Colonic mucosa (tissue), 4 donors: ENCODE data around the gene TUBB4B. TPM values are rescaled to one million over a fixed set of nuclear protein-coding genes. Genes with fewer than 3 reads are reported as not detected.

Experiments used
- DNase-seq: peaks from one replicate; pipeline ENCODE4 v3.0.0-alpha.2; 2020
- H3K27ac ChIP-seq: fragments of 200-600 bp; one replicate; pipeline ENCODE4 v1.8.0; 2021
- H3K27me3 ChIP-seq: fragments of 200-600 bp; one replicate; pipeline ENCODE4 v1.8.0; 2021
- H3K36me3 ChIP-seq: fragments of 200-600 bp; one replicate; pipeline ENCODE4 v1.8.0; 2021
- H3K4me1 ChIP-seq: fragments of 200-600 bp; one replicate; pipeline ENCODE4 v1.8.0; 2021; ENCODE audit warnings: mild to moderate bottlenecking
- H3K4me3 ChIP-seq: fragments of 200-600 bp; one replicate; pipeline ENCODE4 v1.8.0; 2021
- H3K9ac ChIP-seq, 2 donors: one replicate each; pipeline ENCODE4 v1.7.0; 2013; ENCODE audit warnings: control low read depth in 2 of 2, low read depth in 2 of 2, low read length in 2 of 2
- H3K9me3 ChIP-seq: fragments of 200-600 bp; one replicate; pipeline ENCODE4 v1.8.0; 2021
- CTCF ChIP-seq: fragments of 200-600 bp; IDR thresholded peaks from one replicate; pipeline ENCODE4 v1.8.0; 2022; ENCODE audit warnings: antibody characterized with exemption, mild to moderate bottlenecking
- intact Hi-C: fragments of 100-400 bp; cut with DNase I; formaldehyde crosslinking; loops from one replicate; pipeline ENCODE4 v1.14.1; 2022
- total RNA-seq, 2 donors: library from RNA; stranded (reverse); fragmentation: NEBNext Ultra II Directional in 1 of 2; extraction: Animal tissue kit (Norgen Biotek cat#: 25700) in 1 of 2; gene quantifications; one replicate each; pipeline ENCODE4 v1.2.1, GENCODE V29; 2021
- donor health status: healthy.
- donor health status: DM: no; HTN: no; CAD: no.
- donor health status: DM: no; HTN: no; CAD: no.

TUBB4B gene
- total RNA-seq, 2 donors from 2014 or later, result 303 to 779 TPM

- Histone ChIP-seq H3K9me3 (no peaks in the 10 kb centered on the region), H3K27ac (no peak overlapping the region), H3K4me3 (no peak overlapping the region), H3K9ac (peak overlapping the region in 1 of 2 donors; percentile 30), H3K27me3 (no peaks in the 10 kb centered on the region), H3K36me3 (peaks cover 10% of the 10 kb centered on the region), H3K4me1 (peaks cover 13% of the 10 kb centered on the region)
- TF ChIP-seq CTCF, result no peak
- no peak for DNase-seq
- intact Hi-C loops, result no loop called here
These were observed 2.8 kb downstream of the TUBB4B start for GRCh38 chr9:137243626-137244485.

- no peak for TF ChIP-seq CTCF
- Histone ChIP-seq H3K9ac (no peak overlapping the region), H3K27ac (no peak overlapping the region), H3K4me1 (peaks cover 13% of the 10 kb centered on the region), H3K9me3 (no peaks in the 10 kb centered on the region), H3K36me3 (peaks cover 10% of the 10 kb centered on the region), H3K27me3 (no peaks in the 10 kb centered on the region), H3K4me3 (no peak overlapping the region)
- no peak for DNase-seq
- intact Hi-C loops, result no loop called here
These were observed 3.7 kb downstream of the TUBB4B start for GRCh38 chr9:137244486-137245449.

GRCh38 chr9:137245450-137246421 is 4.6 kb downstream of the TUBB4B start:
- no peak overlapping the region for H3K9ac ChIP-seq
- H3K27ac ChIP-seq, result no peak overlapping the region
- H3K27me3 ChIP-seq, result no peaks in the 10 kb centered on the region
- H3K9me3 ChIP-seq, result no peaks in the 10 kb centered on the region
- no peak for DNase-seq
- H3K36me3 ChIP-seq, result peaks cover 10% of the 10 kb centered on the region
- intact Hi-C loops, result no loop called here
- H3K4me3 ChIP-seq, result no peak overlapping the region
- no peak for TF ChIP-seq CTCF
- H3K4me1 ChIP-seq, result peaks cover 13% of the 10 kb centered on the region

GRCh38 chr9:137247135-137247915 is 6.2 kb downstream of the TUBB4B start:
- intact Hi-C loops, result no loop called here
- DNase-seq, result no peak
- no peaks in the 10 kb centered on the region for H3K9me3 ChIP-seq
- no peaks in the 10 kb centered on the region for H3K27me3 ChIP-seq
- H3K4me1 ChIP-seq, result peaks cover 9% of the 10 kb centered on the region
- no peak for TF ChIP-seq CTCF
- peaks cover 10% of the 10 kb centered on the region for H3K36me3 ChIP-seq
- H3K4me3 ChIP-seq, result no peak overlapping the region
- H3K9ac ChIP-seq, result no peak overlapping the region
- H3K27ac ChIP-seq, result no peak overlapping the region
